NCI-H2029 treated with DMSO at 0.1 percent for 48 hours (cell line): Measurements from ENCODE around the gene GREB1L.
"Not testable (repeated sequence)": the region's sequence is repeated elsewhere in the genome, so short reads cannot be mapped to it uniquely, and the experiment has no call there.

Experiments
- DNase-seq: peaks from one replicate; lab custom pipeline; 2025; lab: John Stamatoyannopoulos, UW

Gene GREB1L

GRCh38 chr18:21264651-21265050 lies 22.6 kb downstream of the GREB1L start:
- DNase-seq = no peak

GRCh38 chr18:21265971-21266673 lies 24.1 kb downstream of the GREB1L start:
- DNase-seq = no peak

- no peak for DNase-seq
Measured at GRCh38 chr18:21267400-21267799, 25.4 kb downstream of the GREB1L start.

- DNase-seq = no peak
Measured at GRCh38 chr18:21269349-21269748, 27.3 kb downstream of the GREB1L start.

- no peak for DNase-seq
Measured at GRCh38 chr18:21270453-21270852, 28.4 kb downstream of the GREB1L start.

GRCh38 chr18:21272016-21272579 lies 30.1 kb downstream of the GREB1L start:
- no peak for DNase-seq

- DNase-seq = no peak
Measured at GRCh38 chr18:21273568-21273967, 31.5 kb downstream of the GREB1L start.

- DNase-seq = no peak
Measured at GRCh38 chr18:21275645-21276044, 33.6 kb downstream of the GREB1L start.

GRCh38 chr18:21277578-21277977 lies 35.5 kb downstream of the GREB1L start:
- DNase-seq = no peak

GRCh38 chr18:21278218-21278617 lies 36.2 kb downstream of the GREB1L start:
- not testable (repeated sequence) for DNase-seq

GRCh38 chr18:21281603-21282002 lies 39.6 kb downstream of the GREB1L start:
- DNase-seq = no peak

- no peak for DNase-seq
Measured at GRCh38 chr18:21284540-21284939, 42.5 kb downstream of the GREB1L start.

- DNase-seq = no peak
Measured at GRCh38 chr18:21289827-21290226, 47.8 kb downstream of the GREB1L start.

GRCh38 chr18:21291106-21291505 lies 49.1 kb downstream of the GREB1L start:
- DNase-seq = no peak

GRCh38 chr18:21293479-21293878 lies 51.4 kb downstream of the GREB1L start:
- DNase-seq = no peak

- DNase-seq = no peak
Measured at GRCh38 chr18:21295101-21295500, 53.1 kb downstream of the GREB1L start.

GRCh38 chr18:21296045-21296444 lies 54.0 kb downstream of the GREB1L start:
- DNase-seq = no peak

- no peak for DNase-seq
Measured at GRCh38 chr18:21298351-21298750, 56.3 kb downstream of the GREB1L start.

GRCh38 chr18:21300035-21300907 lies 58.2 kb downstream of the GREB1L start:
- no peak for DNase-seq

GRCh38 chr18:21300908-21301200 lies 58.8 kb downstream of the GREB1L start:
- no peak for DNase-seq

GRCh38 chr18:21303445-21303844 lies 61.4 kb downstream of the GREB1L start:
- no peak for DNase-seq

GRCh38 chr18:21303895-21304294 lies 61.9 kb downstream of the GREB1L start:
- DNase-seq = no peak

GRCh38 chr18:21305621-21306020 lies 63.6 kb downstream of the GREB1L start:
- DNase-seq = no peak
